Endodermal cell (in vitro differentiated cells): ENCODE measurements around the gene SPIN3. TPM values are rescaled to one million over a fixed set of nuclear protein-coding genes. Genes with fewer than 3 reads are reported as not detected.

ENCODE experiments used
- DNase-seq: peaks from one replicate; pipeline ENCODE4 v3.0.0-alpha.2; 2017
- H3K27ac ChIP-seq: 2 replicates; pipeline ENCODE4 v1.5.1; 2013; ENCODE audit warnings: mild to moderate bottlenecking, low read depth, low read length, moderate library complexity
- H3K27me3 ChIP-seq: 2 replicates; pipeline ENCODE4 v1.6.1; 2013; ENCODE audit warnings: mild to moderate bottlenecking, low read length, moderate library complexity; ENCODE audit not compliant: insufficient read depth, control insufficient read depth, poor library complexity, severe bottlenecking
- H3K36me3 ChIP-seq: 2 replicates; pipeline ENCODE4 v1.7.0; 2013; ENCODE audit warnings: mild to moderate bottlenecking, low read length, moderate library complexity; ENCODE audit not compliant: control insufficient read depth, insufficient read depth
- H3K4me1 ChIP-seq: one replicate; pipeline ENCODE4 v1.7.0; 2013; ENCODE audit warnings: low read length; ENCODE audit not compliant: control insufficient read depth, insufficient read depth
- H3K4me3 ChIP-seq: 2 replicates; pipeline ENCODE4 v1.5.1; 2013; ENCODE audit warnings: mild to moderate bottlenecking, low read length, moderate library complexity
- H3K9ac ChIP-seq: 2 replicates; pipeline ENCODE4 v1.6.1; 2013; ENCODE audit warnings: mild to moderate bottlenecking, low read length, moderate library complexity; ENCODE audit not compliant: poor library complexity, severe bottlenecking; ENCODE audit errors: extremely low read depth
- H3K9me3 ChIP-seq: 2 replicates; pipeline ENCODE4 v1.6.1; 2013; ENCODE audit warnings: mild to moderate bottlenecking, low read length, moderate library complexity; ENCODE audit not compliant: control insufficient read depth
- H3K27ac Mint-ChIP-seq: 2 replicates; pipeline ENCODE4 v1.8.0; 2020; ENCODE audit warnings: mixed read lengths
- H3K27me3 Mint-ChIP-seq: 2 replicates; pipeline ENCODE4 v1.8.0; 2021; ENCODE audit warnings: mild to moderate bottlenecking, mixed read lengths; ENCODE audit not compliant: insufficient read depth
- H3K36me3 Mint-ChIP-seq: 2 replicates; pipeline ENCODE4 v1.8.0; 2020; ENCODE audit warnings: low read depth, mixed read lengths
- H3K4me1 Mint-ChIP-seq: 2 replicates; pipeline ENCODE4 v1.8.0; 2020; ENCODE audit warnings: mixed read lengths
- H3K4me3 Mint-ChIP-seq: 2 replicates; pipeline ENCODE4 v1.8.0; 2020; ENCODE audit warnings: mild to moderate bottlenecking, moderate library complexity, mixed read lengths
- H3K9me3 Mint-ChIP-seq: 2 replicates; pipeline ENCODE4 v1.8.0; 2020; ENCODE audit warnings: mild to moderate bottlenecking, mixed read lengths
- CTCF ChIP-seq: fragments of 200-600 bp; sonication (generic); conservative IDR thresholded peaks from 2 replicates; pipeline ENCODE4 v1.5.0; 2021; ENCODE audit warnings: antibody characterized with exemption, mild to moderate bottlenecking
- WGBS, 2 experiments: methylation state at CpG; one replicate each; pipeline versions ENCODE4 v1.1.5 to v1.1.7; 2013; ENCODE audit warnings: missing lambda C conversion rate in 2 of 2, mixed read lengths in 1 of 2; ENCODE audit not compliant: insufficient coverage in 1 of 2, insufficient read length in 1 of 2; 5-methylcytosine and 5-hydroxymethylcytosine counted together
- total RNA-seq, 2 donors: library from RNA; stranded (reverse); fragmentation: NEBNext Ultra II Directional in 1 of 2; extraction: Animal tissue kit (Norgen Biotek cat#: 25700) in 1 of 2; gene quantifications; 2 replicates in 1 of 2; 3 replicates in 1 of 2; pipeline ENCODE4 v1.2.1, GENCODE V29; 2021

The SPIN3 gene
- total RNA-seq, 2 donors from 2014 or later, result 12.4 to 19.7 TPM

DNA sequence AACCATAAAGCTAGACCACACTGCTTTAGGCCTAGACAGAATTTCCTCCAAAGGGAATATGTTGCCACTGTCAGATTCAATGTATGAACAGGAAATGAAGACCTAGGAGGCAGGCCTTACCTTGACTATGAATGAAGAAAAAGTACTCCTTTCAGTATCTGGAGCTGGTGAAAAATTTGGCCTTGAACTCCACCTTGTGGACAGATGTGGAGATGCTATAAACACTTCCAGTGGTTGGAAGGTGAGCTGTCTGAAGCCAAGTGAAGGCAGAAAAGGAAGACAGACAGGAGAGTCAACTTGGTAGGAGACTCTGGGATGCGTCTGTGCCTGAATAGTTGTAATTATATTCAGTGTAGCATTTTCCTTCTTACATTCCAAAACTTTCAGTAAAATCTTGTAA is 17.2 kb downstream of the SPIN3 start:
- Histone ChIP-seq H3K36me3 (peaks cover 34% of the 10 kb centered on the region), H3K27ac (no peak overlapping the region), H3K4me3 (no peak overlapping the region), H3K4me1 (no peaks in the 10 kb centered on the region), H3K9ac (no peak overlapping the region), H3K9me3 (no peaks in the 10 kb centered on the region), H3K27me3 (no peaks in the 10 kb centered on the region)
- peak; percentile 78 for DNase-seq
- no CpG with 5 or more reads among the region's 1 CpG for WGBS, 2 experiments
- no peaks in the 10 kb centered on the region for H3K27me3 Mint-ChIP-seq
- no peak overlapping the region for H3K4me3 Mint-ChIP-seq
- no peaks in the 10 kb centered on the region for H3K4me1 Mint-ChIP-seq
- peaks cover 25% of the 10 kb centered on the region for H3K9me3 Mint-ChIP-seq
- peak; percentile 75 for TF ChIP-seq CTCF
- no peak overlapping the region for H3K27ac Mint-ChIP-seq
- H3K36me3 Mint-ChIP-seq, result peaks cover 24% of the 10 kb centered on the region

- Mint-ChIP-seq H3K4me1 (no peaks in the 10 kb centered on the region), H3K36me3 (peaks cover 24% of the 10 kb centered on the region), H3K27ac (no peak overlapping the region), H3K4me3 (no peak overlapping the region), H3K9me3 (peaks cover 30% of the 10 kb centered on the region), H3K27me3 (no peaks in the 10 kb centered on the region)
- no peaks in the 10 kb centered on the region for H3K4me1 ChIP-seq
- WGBS, 2 experiments, result 96% methylated on average over 2 of the region's 2 CpGs; no CpG with 5 or more reads in 1 of the 2 experiments
- H3K27ac ChIP-seq, result no peak overlapping the region
- H3K27me3 ChIP-seq, result no peaks in the 10 kb centered on the region
- no peak for DNase-seq
- peaks cover 29% of the 10 kb centered on the region for H3K36me3 ChIP-seq
- peak; percentile 16 for TF ChIP-seq CTCF
- H3K9me3 ChIP-seq, result no peaks in the 10 kb centered on the region
- no peak overlapping the region for H3K9ac ChIP-seq
- no peak overlapping the region for H3K4me3 ChIP-seq
Observed at GRCh38 chrX:56975611-56976010, 19.7 kb downstream of the SPIN3 start.

DNA sequence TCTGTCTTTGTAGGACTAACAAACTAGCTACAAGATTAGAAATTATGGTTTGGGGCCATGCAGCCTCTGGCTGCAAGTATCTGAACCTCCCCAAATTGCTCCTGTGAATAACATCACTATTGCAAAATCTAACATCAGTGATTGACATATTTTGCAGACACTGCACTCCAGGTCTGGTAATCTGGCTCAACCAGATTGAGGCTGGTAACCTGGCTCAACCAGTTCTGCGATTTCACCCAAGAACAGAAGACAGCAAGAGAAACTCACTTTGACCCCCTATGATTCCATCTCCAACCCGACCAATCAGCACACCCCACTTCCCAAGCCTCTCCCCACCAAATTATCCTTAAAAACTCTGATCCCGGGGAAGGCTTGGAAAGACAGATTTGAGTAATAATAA is 20.9 kb downstream of the SPIN3 start:
- H3K27me3 ChIP-seq, result no peaks in the 10 kb centered on the region
- Mint-ChIP-seq H3K27me3 (no peaks in the 10 kb centered on the region), H3K4me1 (no peaks in the 10 kb centered on the region), H3K4me3 (no peak overlapping the region), H3K27ac (no peak overlapping the region), H3K9me3 (peaks cover 29% of the 10 kb centered on the region), H3K36me3 (peaks cover 22% of the 10 kb centered on the region)
- 96% methylated on average over 3 of the region's 3 CpGs; no CpG with 5 or more reads in 1 of the 2 experiments for WGBS, 2 experiments
- no peak overlapping the region for H3K27ac ChIP-seq
- H3K4me1 ChIP-seq, result no peaks in the 10 kb centered on the region
- H3K9me3 ChIP-seq, result no peaks in the 10 kb centered on the region
- DNase-seq, result no peak
- no peak for TF ChIP-seq CTCF
- H3K9ac ChIP-seq, result no peak overlapping the region
- no peak overlapping the region for H3K4me3 ChIP-seq
- H3K36me3 ChIP-seq, result peaks cover 24% of the 10 kb centered on the region
